AG20443 (cell line): ENCODE measurements around the gene KIAA1671.

Experiments
- DNase-seq: peaks from one replicate; pipeline ENCODE4 v3.0.0; 2012; ENCODE audit warnings: low spot score, mixed read lengths

Gene KIAA1671

DNA sequence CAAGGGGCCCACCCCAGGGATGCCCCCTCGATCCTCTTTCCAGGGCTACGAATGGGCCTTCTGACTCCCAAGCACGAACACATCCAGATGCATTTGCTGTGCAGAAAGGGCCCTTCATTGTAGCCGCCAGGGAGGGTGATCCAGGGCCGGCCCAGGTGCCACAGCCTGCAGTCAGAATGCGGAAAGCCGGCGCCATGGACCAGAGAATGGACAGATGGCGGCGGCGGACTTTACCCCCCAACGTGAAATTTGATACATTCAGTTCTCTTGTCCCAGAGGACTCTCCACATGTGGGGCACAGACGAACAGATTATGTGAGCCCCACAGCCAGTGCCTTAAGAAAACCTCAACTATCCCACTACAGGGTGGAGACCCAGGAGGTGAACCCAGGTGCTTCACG, 87.2 kb downstream of the KIAA1671 start:
- no peak for DNase-seq

DNA sequence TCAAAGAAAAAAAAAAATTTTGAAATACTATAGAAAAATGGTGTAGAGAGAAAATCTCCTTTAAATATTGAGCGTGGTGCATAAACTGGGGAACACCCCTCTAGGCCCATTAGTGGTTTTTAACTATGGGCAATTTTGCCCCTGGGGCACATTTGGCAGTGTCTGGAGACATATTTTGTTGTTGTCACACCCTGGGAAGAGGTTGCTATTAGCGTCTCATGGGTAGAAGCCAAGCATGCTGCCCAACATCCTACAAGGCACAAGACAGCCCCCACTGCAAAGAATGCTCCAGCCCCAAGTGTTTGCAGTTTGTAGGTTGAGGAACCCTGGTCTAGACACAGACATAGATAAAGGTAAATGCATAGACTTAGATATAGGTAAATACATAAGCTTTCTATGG, 92.6 kb downstream of the KIAA1671 start:
- DNase-seq: no peak

DNA sequence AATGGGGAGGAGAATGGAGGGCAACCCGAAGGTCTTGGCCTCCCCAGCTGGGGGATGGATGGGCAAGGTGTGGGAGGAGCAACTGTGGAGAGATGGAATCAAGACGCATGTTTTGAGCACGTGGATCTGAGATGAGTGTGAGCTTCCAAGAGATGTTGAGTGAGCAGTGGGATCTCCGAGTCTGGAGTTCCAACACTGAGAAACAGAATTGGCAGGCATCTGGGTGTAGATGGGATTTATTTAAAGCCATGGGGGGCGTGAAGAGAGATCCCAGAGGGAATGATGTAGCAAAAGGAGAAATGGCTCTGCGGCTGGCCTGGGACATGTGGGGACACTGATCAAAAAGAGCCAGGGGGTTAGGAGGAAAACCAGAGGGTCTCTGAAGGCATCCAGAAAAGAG, 95.6 kb downstream of the KIAA1671 start:
- DNase-seq: no peak

DNA sequence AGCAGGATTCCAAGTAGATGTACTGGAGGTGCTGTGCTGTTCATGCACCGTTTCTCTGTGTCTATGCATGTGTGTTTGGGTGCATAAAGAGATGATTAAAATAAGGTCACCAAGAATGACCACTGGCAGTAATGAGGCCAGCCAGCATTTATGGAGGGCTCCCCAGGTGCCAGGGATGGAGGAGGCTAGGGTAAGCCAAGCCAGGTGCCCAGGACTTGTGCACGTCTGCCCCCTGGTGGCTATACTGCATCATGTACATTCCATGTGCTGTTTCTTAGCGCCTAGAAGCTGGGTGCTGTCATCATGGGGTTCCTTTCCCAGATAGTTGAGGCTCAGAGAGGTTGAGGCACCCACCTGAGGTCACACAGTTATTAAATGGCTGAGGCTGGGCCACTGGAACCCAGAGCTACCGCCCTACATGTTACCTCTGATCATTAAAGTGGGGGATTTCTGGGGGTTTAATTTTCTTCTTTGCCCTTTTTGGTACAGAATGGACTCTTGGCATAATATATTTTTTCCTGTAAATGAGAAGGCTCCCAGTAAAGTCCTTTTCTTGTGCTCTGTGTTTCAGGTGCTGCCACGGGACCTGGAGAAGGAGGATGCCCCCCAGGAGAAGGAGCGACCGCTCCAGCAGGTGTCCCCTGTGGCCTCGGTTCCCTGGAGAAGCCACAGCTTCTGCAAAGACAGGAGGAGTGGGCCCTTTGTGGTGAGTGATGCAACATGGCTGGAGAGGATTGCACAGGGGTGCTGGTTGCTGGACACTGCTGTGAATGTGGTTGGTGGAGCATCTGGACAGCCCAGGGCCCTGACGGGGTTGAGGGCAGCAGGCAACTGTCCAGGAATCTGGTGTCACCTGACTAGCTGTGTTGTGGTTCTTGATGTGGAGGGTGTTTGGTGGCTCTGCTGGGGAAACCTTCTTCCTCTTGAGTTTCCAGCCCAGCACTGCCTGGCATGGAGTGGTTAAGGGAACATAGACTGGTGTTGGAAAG, 96.4 kb downstream of the KIAA1671 start:
- DNase-seq: peak; percentile 86

DNA sequence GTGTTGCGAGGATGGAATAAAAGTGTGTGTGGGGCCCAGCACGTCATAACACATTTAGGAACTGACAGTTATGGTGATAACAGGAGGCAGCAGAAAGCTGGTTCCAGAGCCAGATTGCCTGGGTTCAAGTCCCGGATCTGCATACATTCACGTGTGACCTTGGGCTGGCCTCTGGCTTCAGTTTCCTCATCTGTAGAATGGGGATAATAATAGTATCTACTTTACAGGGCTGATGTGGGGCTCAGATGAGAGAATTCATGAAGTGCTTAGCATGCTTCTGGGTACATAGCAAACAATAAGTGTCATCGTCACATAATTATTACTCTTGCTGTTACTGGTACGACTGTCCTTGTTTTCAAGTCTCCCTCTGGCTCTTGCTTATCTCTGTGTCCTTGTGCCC, 97.3 kb downstream of the KIAA1671 start:
- no peak for DNase-seq

DNA sequence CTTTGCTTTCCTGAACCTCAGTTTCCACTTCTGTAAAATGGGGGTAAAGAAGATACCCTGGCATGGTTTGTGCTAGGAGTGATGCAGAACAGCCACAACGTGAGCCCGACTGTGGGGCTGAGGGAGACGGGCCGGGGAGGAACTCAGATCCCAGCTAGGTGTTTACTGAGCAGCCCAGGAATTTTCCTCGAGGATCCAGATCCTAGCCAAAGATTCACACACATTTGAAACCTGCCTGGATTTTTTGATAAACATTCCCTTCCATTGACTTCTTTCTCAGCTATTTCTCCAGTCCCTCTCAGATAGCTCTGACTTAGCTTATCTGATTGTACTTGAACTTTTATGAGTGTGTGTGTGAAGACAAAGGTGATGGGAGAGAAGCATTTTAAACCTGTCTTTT, 98.0 kb downstream of the KIAA1671 start:
- DNase-seq: no peak

DNA sequence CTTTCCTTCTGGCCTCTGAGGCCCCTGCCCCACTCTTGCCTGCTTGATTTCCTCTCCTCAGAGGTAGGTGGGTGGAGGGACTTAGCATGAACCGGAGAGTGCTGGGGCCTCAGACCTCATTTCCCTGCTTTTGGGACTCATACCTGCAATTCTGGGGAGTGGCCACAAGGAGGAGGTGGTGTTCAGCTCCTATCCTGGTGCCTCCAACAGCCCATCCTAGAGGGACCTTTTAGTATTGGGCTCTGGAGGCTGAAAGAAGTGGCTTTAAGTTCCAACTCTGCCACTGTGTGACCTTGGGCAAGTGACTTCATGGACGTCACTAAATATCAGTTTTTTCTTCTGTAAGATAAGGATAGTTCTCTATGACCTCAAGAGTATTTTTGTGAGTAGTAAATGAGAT, 98.6 kb downstream of the KIAA1671 start:
- DNase-seq: no peak

DNA sequence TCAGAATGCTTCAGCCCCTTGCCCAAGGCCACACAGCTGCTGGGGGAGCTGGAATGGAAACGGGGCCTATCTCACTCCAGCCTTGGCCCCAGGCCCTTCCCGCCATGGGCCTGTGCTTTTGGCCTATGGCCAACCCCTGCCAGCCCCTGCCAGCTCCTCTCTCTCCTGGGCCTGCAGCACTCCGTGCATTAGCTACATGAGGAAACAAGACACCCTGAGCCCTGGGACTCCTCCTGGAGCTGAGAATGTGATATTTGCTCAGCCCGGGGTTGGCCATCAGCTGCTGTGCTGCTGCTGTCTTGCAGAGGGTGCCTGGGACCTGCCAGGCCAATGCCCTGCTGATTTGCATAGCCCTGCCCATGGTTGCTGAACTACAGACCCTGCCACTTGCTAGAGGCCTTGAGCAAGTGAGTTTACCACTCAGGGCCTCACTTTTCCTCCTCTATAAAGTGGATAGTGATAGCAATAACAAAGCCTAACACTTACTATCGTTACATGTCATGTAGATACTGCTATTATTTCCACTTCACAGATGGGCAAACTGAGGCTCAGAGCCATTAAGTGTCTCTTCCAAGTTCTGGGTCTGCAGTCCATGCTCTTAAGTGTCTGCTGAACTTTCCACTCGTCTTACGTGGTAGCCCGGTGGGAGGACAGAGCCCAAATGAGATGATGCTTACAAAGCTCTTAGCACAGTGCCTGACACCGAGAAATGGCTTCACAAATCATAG, 99.6 kb downstream of the KIAA1671 start:
- DNase-seq: no peak

DNA sequence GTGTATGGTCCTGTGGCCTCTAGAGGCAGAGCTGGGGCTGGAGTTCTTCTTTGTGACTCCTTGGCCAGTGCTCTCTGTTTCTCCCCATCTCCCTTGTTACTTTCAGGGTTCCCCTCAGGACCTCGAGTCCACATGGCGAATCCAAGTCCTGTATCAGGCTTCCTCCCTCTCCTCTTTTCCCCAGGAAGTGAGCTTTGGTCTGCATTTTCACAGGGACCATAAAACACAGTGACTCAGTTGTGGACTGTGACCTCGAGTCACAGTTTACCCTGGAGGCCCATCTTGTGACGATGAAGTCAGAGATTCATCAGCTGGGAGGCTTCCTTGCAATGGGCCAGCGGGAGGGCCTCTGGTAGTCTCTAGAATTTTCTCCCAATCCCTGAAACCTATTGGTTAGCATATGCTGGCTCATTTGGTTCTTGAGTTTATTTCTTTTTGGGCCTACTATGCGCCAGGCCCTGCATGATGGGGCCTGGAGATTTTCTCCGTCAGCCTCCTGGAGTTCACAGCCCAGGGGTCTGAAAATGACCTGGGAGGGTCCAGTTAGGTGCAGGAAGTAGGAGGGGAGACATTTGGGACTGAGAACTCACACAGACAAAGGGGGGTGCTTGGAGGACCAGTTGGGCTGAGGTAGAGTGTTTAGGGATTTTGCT, 100.8 kb downstream of the KIAA1671 start:
- DNase-seq: no peak

DNA sequence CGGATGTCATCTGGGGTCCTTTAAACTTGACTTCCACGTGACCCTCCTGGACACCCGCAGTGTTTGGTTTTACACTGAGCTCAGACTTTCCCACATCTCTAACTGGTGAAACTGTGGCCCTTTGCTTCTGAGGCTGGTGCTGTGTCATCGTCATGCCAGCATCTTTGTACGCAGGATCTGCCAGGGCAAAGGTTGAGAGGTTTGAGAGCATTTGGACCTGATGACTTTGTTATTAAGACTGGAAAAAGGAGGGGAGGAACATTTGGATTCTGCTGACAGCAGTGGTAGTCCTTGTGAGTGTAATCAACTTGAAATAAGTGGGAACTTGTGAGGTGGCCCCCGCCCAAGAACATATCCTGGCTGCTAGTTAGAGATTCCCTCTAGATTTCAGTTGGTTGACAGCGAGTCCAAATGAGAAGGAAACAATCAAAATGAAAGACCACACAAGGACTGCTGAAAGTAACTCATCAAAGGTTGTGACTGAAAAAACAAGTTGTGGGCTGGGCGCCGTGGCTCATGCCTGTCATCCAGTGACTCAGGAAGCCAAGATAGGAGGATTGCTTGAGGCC, 102.5 kb downstream of the KIAA1671 start:
- no peak for DNase-seq

DNA sequence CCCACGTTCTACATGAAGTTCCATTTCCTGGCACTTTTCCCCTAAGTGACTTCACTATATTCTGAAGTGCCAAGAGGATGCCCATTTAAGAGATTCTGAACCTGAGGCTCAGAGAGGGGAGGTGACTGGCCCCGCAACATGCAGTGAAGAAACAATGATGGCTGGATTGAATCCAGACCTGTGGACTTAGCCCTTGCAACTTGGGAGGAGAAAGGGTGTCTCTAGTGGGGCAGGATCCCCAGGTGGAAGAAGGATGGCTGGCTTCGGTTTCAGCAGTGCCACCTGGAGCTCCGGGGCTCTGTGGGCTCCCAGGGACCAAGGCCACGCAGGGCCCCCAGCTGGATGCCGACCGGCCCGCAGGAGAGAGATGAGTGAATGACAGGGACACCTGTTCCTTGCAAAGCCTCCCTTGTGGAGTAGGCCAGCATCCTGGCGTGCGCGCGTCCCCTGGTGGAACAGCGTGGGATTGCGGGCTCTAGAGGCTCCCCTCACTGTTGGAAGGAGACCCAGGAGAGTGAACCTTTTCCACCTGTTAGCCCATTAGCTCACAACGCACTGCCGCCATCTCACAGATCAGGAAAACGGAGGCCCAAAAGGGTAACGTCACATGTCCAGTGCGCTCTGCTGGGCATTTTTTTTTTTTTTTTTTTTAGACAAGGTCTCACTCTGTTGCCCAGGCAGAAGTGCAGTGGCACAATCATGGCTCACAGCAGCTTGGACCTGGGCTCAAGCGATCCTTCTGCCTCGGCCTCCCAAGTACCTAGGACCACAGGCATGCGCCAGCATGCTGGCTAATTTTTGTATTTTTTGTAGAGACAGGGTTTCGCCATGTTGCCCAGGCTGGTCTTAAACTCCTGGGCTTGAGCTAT, 104.7 kb downstream of the KIAA1671 start:
- DNase-seq: peak; percentile 78

DNA sequence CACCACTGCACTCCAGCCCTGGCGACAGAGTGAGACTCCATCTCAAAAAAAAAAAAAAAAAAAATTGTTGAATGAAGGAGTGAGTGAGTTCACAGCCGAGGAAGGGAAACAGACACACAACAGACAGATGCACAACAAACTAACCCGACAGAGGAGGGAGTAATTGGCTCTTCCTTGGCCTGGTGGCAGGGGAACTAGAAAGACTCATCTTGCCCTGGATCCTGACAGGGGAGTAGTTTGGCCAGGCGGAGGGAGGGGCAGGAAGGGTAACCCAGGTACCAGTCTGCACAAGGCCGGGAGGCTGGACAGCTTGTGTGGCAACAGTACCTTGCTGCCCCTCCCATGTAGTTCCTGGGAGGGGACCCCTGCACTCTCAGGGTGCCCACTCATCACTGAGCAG, 106.9 kb downstream of the KIAA1671 start:
- no peak for DNase-seq

DNA sequence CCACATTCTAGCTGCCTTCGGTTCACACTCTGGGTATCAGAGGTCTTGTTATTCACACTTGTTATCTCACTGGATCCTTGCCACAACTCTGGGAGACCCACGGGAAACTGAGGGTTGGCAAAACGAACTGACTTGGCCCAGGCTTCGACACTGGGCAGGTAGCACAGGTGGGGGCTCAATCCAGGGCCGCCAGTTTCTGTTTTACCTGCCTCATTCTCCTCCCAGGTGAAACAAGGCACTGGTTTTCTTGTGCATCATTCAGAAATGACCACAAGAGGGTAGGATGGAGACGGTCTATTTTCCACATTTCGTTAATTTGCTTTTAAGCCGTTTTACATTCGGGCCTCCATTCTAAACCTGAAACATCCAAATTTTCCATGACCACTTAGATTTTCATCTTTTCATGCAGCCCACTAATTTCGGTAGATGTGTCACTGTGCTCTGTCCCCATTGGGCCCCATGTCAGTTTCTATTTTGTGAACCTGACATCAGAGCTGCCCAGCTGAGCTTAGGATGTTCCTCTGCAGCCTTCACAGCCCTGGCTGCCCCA, 108.1 kb downstream of the KIAA1671 start:
- no peak for DNase-seq

DNA sequence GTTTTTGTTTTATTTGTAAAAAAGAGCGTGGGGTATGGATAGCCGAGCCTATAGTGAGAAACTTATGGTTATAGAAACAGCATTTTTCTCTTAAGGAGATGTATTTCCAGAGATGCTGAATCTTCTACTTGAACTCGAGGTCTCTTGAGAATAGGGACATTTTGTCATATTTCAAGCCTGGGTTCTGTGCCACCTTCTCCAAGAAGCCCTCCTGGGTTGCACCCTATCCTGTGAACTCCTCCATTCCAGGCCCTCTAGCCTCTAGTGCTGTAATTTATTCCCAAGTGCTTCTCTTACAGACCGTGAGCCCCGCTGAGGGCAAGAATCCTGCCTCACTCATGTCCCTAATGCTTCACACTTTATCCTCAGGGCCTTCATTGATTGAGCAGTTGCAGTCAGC, 108.6 kb downstream of the KIAA1671 start:
- DNase-seq: no peak

DNA sequence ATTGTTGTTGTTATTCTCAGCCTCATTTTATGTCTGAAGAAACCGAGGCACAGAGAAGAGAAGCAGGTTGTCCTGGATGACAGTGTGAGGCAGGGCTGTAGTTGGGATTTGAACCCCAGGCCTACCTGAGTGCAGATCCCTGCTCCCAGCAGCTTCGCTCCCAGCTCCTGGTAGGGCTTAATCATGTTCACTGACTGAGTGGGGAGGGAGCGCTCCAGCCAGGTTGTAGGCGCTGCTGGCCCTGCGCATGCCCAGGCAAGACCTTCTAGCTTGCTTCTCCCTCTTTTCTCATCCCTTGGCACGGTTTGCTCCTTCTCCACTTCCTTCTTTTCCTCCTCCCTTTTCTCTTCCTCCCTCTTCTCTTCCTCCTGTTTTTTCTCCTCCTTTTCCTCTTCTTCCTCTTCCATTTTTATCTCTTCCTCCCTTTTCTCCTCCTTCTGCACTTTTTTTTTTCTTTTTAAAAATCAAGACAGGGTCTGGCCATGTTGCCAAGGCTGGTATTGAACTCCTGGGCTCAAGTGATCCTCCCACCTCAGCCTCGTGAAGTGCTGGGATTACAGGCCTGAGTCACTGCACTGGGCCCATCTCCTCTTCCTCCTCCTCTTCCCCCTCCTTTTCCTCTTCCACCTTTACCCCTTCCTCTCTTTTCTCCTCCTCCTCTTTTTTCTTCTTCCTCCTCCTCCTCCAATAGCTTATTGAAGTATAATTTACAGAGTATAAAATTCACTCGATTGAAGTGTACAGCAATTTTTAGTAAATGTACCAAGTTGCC, 109.3 kb downstream of the KIAA1671 start:
- no peak for DNase-seq

DNA sequence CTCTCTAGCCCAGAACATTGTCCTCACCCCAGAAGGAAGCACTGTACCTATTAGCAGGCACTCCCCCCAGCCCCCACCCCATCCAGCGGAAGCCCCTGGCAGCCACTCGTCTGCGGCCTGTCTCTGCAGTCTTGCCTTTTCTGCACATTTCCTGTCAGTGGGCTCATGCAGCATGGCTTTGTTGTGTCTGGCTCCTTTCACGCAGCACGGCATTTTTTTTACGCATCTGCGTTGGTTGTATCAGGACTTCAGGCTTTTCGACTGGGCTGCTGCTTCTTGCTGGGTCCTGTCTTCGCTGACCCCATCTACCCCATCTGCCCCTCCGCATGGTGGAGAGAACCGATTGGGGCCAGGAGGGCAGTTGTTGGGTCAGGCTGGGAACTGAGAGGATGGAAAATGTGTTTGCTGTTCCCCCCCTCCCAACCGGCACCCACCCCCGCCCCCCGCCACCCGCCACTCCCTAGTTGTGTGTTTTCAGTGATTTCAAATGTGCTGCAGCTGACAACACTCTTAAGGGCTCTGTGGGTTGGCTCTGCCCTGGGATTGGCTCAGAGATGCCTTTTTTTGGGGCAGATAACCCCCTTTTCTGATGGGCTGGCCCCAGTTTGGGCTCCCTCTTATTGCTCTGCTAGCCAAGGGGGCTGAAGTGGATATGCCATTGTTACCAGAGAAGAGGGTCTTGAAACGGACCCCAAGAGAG, 110.0 kb downstream of the KIAA1671 start:
- no peak for DNase-seq

DNA sequence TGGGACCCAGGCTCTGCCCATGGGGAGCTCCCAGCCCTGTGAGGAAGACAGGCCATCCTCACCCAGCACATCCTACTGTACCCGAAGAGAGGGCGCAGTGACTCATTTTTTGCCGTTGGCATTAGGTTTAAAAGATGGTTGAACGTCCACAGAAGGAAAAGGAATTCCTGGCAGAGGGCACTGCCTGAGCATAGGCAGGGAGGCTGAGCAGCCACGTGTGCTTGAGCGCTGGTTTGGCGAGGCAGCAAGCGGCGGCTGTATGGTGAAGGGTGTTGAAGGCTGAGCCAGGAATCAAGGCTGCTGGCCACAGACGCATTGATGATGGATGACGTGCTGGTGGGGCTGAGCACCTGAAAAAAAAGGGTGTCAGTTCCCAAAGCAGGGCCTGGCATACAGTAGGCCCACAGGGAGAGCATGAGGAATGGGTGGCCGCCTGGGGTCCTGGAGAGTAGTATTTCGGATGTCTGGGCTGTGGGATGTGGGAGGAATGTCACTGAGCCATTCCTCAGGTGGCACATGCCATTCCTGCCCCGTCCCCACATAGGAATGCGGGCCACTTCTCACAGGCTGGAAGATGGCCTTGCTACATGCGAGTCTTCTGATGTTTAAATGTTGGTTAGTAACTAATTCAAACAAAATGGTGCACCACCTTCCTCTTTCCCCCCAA, 112.5 kb downstream of the KIAA1671 start:
- DNase-seq: no peak

DNA sequence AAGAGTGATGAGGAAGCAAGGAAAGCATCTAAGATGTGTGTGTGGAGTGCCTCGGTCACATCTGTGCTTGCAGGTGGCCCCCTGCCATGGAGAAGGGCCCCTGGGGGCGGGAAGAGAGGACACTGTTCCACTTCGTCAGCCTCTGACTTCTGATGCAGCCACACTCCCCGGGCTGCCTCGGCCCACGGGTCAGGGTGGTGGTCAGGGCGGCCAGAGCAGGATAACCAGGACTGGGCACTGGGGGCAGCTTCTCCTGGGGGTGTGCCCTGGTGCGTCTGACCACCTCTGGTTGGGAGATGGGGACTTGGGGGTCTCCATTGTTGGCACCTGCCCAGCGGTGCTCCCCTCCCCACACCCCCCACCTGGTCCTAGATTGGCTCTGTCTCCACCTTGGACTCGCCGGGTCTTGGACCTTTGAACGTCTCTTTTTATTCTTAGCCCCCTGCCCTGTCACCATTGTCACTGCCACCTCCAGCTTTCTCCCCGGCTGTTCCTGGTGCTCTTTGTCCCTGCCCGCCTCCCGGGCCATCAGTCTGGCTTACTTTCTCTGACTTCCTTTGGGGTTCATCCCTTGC, 114.4 kb downstream of the KIAA1671 start:
- no peak for DNase-seq
